K562 (cell line): ENCODE data around the gene NTSR2. TPM values are rescaled to one million over a fixed set of nuclear protein-coding genes. Genes with fewer than 3 reads are reported as not detected.

Experiments
- ATAC-seq: fragments of 200-7000 bp; cut with Tn5 transposase; 3 replicates; pipeline ENCODE4 v1.9.1; 2020; ENCODE audit warnings: moderate library complexity
- BruUV-seq: library from RNA; stranded (reverse); fragments of 400-500 nt; replicated peaks from 2 replicates; lab custom pipeline; 2021; lab: Mats Ljungman, UMichigan
- CTCF ChIA-PET: fragments of 300-600 bp; formaldehyde crosslinking; extraction: SDS; loops from one replicate; lab custom pipeline; 2021; ENCODE audit warnings: low intra/inter-chr PET ratio; lab: Yijun Ruan, JAX
- POLR2A ChIA-PET: fragments of 300-600, 350-650 bp; sonication (Branson Sonifier 250); formaldehyde crosslinking; extraction: SDS; loops from one replicate; lab custom pipeline; 2021; ENCODE audit warnings: antibody characterized with exemption, inconsistent platforms; lab: Yijun Ruan, JAX
- DNase-seq, 4 experiments: peaks; one replicate each; pipeline versions ENCODE4 v3.0.0 to v3.0.0-alpha.2; 2011 to 2018; ENCODE audit warnings: low spot score in 3 of 4, mixed read lengths in 3 of 4; ENCODE audit errors: extremely low read depth in 1 of 4
- FAIRE-seq: peaks from 2 replicates; lab custom pipeline; 2011; peaks lifted over from hg19 to GRCh38; lab: Jason Lieb, UNC
- H2AFZ ChIP-seq: 2 replicates; pipeline ENCODE4 v1.6.0; 2011; ENCODE audit warnings: low read depth, low read length, control low read depth, inconsistent platforms
- H3K27ac ChIP-seq: fragments of 200-600 bp; 3 replicates; pipeline ENCODE4 v1.8.0; 2011; ENCODE audit warnings: low read depth, mild to moderate bottlenecking, control low read depth, inconsistent platforms, low read length, moderate library complexity, mixed read lengths; ENCODE audit errors: extremely low read depth
- H3K27me3 ChIP-seq, 2 experiments: fragments of 300-600 bp in 1 of 2; 2 replicates in 1 of 2; 3 replicates in 1 of 2; pipeline versions ENCODE4 v1.6.0 to v1.8.0; 2011; ENCODE audit warnings: inconsistent platforms in 2 of 2, low read length in 2 of 2, mild to moderate bottlenecking in 1 of 2, mixed read lengths in 1 of 2, moderate library complexity in 1 of 2; ENCODE audit not compliant: control insufficient read depth in 2 of 2, insufficient read depth in 2 of 2
- H3K36me3 ChIP-seq: fragments of 300-600 bp; 3 replicates; pipeline ENCODE4 v1.8.0; 2011; ENCODE audit warnings: mild to moderate bottlenecking, low read length, inconsistent platforms; ENCODE audit not compliant: control insufficient read depth, insufficient read depth
- H3K4me1 ChIP-seq, 2 experiments: fragments of 200-600 bp in 1 of 2; replicated peaks in 1 of 2; 2 replicates in 1 of 2; 3 replicates in 1 of 2; pipeline versions ENCODE4 v1.5.1 to v1.8.0; 2011; ENCODE audit warnings: inconsistent platforms in 2 of 2, low read length in 2 of 2, mild to moderate bottlenecking in 1 of 2, mixed read lengths in 1 of 2, moderate library complexity in 1 of 2; ENCODE audit not compliant: control insufficient read depth in 2 of 2, insufficient read depth in 2 of 2
- H3K4me2 ChIP-seq: 2 replicates; pipeline ENCODE4 v1.6.1; 2011; ENCODE audit warnings: low read length, control low read depth, inconsistent platforms, mixed read lengths; ENCODE audit not compliant: insufficient read depth
- H3K4me3 ChIP-seq: fragments of 200-600 bp; sonication (generic), shearing (Covaris generic); 2 replicates; pipeline ENCODE4 v1.5.1; 2016; ENCODE audit warnings: control low read depth, inconsistent platforms
- H3K79me2 ChIP-seq: fragments of 200-600 bp; 3 replicates; pipeline ENCODE4 v1.8.0; 2011; ENCODE audit warnings: low read length, inconsistent platforms; ENCODE audit not compliant: control insufficient read depth, insufficient read depth
- H3K9ac ChIP-seq, 2 experiments: 2 replicates each; pipeline versions ENCODE4 v1.6.0 to v1.6.1; 2011; ENCODE audit warnings: low read depth in 2 of 2, low read length in 2 of 2, control low read depth in 1 of 2, inconsistent platforms in 1 of 2, mild to moderate bottlenecking in 1 of 2, mixed read lengths in 1 of 2; ENCODE audit not compliant: insufficient read depth in 1 of 2
- H3K9me1 ChIP-seq: one replicate; pipeline ENCODE4 v1.6.0; 2011; ENCODE audit warnings: inconsistent platforms, mild to moderate bottlenecking, low read length, moderate library complexity; ENCODE audit not compliant: control insufficient read depth, insufficient read depth
- H3K9me3 ChIP-seq: replicated peaks from 2 replicates; pipeline ENCODE4 v1.5.1; 2011; ENCODE audit warnings: low read depth, low read length, inconsistent platforms; ENCODE audit not compliant: control insufficient read depth, insufficient read depth
- H4K20me1 ChIP-seq: replicated peaks from 2 replicates; pipeline ENCODE4 v1.6.1; 2011; ENCODE audit warnings: low read length, inconsistent platforms, mixed read lengths; ENCODE audit not compliant: control insufficient read depth, insufficient read depth
- WGBS: fragments of 100-300 bp; shearing (Covaris generic); methylation state at CpG from one replicate; pipeline ENCODE4 v1.1.6; 2016; ENCODE audit warnings: low coverage, mixed read lengths; ENCODE audit not compliant: insufficient coverage; ENCODE audit errors: missing lambda C conversion rate; 5-methylcytosine and 5-hydroxymethylcytosine counted together
- in situ Hi-C: fragments of 300-500 bp; cut with MboI; formaldehyde crosslinking; loops from 4 replicates; pipeline ENCODE4 v1.15.0; 2018; ENCODE audit warnings: inconsistent platforms, mixed read lengths
- intact Hi-C: fragments of 100-400 bp; cut with micrococcal nuclease; formaldehyde crosslinking; loops from 2 replicates; pipeline ENCODE4 v1.14.2; 2022
- polyA plus RNA-seq, 8 experiments: library from polyadenylated mRNA; depleted of rRNA in 4 of 8; stranded (reverse) in 5 of 8; unstranded in 3 of 8; fragments of >200 nt; fragmentation: Nextera tagmentation in 2 of 8; fragmentation: Illumina TruSeq in 1 of 8; extraction: Ambion mirVana in 2 of 8; extraction: Trizol in 1 of 8; gene quantifications; 2 replicates each; pipeline versions ENCODE4 v1.2.1 to v1.2.3, GENCODE V29; 2011 to 2014; ENCODE audit warnings: inconsistent platforms in 1 of 8, missing spikeins in 1 of 8
- total RNA-seq, 7 experiments: library from RNA; depleted of rRNA in 6 of 7; stranded (reverse); fragments of >200 nt in 6 of 7; fragmentation: Illumina TruSeq in 2 of 7; extraction: Trizol in 2 of 7; gene quantifications; 2 replicates each; pipeline versions ENCODE4 v1.2.1 to v1.2.3, GENCODE V29; 2011 to 2021; ENCODE audit warnings: low replicate concordance in 1 of 7
- TF ChIP-seq, protein P1 (sequence below): sonication (generic); formaldehyde crosslinking; IDR thresholded peaks from 2 replicates; pipeline ENCODE4 v1.8.1; 2023; ENCODE audit warnings: missing genetic modification reagents, mild to moderate bottlenecking, borderline replicate concordance

Gene NTSR2
- total and polyA plus RNA-seq, 9 of the 15 experiments (the other 6 are each of a cell fraction or from before 2014, with no cell fraction given), result not detected

GRCh38 chr2:11628675-11629074, 41.3 kb downstream of the NTSR2 start:
- H4K20me1 ChIP-seq, result no peaks in the 10 kb centered on the region
- H2AFZ ChIP-seq, result no peak overlapping the region
- ChIA-PET CTCF (no interaction called here), POLR2A (no interaction called here)
- intact Hi-C loops, result no loop called here
- no peak overlapping the region for H3K4me2 ChIP-seq
- no peaks in the 10 kb centered on the region for H3K36me3 ChIP-seq
- H3K79me2 ChIP-seq, result no peaks in the 10 kb centered on the region
- WGBS, result 3% methylated on average over 9 of the region's 9 CpGs
- TF ChIP-seq, protein P1, sequence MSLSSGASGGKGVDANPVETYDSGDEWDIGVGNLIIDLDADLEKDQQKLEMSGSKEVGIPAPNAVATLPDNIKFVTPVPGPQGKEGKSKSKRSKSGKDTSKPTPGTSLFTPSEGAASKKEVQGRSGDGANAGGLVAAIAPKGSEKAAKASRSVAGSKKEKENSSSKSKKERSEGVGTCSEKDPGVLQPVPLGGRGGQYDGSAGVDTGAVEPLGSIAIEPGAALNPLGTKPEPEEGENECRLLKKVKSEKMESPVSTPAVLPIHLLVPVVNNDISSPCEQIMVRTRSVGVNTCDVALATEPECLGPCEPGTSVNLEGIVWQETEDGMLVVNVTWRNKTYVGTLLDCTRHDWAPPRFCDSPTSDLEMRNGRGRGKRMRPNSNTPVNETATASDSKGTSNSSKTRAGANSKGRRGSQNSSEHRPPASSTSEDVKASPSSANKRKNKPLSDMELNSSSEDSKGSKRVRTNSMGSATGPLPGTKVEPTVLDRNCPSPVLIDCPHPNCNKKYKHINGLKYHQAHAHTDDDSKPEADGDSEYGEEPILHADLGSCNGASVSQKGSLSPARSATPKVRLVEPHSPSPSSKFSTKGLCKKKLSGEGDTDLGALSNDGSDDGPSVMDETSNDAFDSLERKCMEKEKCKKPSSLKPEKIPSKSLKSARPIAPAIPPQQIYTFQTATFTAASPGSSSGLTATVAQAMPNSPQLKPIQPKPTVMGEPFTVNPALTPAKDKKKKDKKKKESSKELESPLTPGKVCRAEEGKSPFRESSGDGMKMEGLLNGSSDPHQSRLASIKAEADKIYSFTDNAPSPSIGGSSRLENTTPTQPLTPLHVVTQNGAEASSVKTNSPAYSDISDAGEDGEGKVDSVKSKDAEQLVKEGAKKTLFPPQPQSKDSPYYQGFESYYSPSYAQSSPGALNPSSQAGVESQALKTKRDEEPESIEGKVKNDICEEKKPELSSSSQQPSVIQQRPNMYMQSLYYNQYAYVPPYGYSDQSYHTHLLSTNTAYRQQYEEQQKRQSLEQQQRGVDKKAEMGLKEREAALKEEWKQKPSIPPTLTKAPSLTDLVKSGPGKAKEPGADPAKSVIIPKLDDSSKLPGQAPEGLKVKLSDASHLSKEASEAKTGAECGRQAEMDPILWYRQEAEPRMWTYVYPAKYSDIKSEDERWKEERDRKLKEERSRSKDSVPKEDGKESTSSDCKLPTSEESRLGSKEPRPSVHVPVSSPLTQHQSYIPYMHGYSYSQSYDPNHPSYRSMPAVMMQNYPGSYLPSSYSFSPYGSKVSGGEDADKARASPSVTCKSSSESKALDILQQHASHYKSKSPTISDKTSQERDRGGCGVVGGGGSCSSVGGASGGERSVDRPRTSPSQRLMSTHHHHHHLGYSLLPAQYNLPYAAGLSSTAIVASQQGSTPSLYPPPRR, result no peak
- DNase-seq, result no peak
- H3K9me1 ChIP-seq, result no peaks in the 10 kb centered on the region
- H3K27ac ChIP-seq, result no peak overlapping the region
- FAIRE-seq, result no peak
- no peaks in the 10 kb centered on the region; a peak in 1 of 5 replicates for H3K4me1 ChIP-seq
- in situ Hi-C loops, result no loop called here
- no TSS peak for BruUV-seq
- H3K27me3 ChIP-seq, result peaks cover 52 to 93% of the 10 kb centered on the region in 2 experiments
- no peak overlapping the region for H3K9ac ChIP-seq
- no peak for ATAC-seq
- no peak overlapping the region for H3K4me3 ChIP-seq
- peaks cover 2% of the 10 kb centered on the region for H3K9me3 ChIP-seq
